ENCODE measurements around the gene GSTM5. TPM values are rescaled to one million over a fixed set of nuclear protein-coding genes. Genes with fewer than 3 reads are reported as not detected.
"Not testable (repeated sequence)": the region's sequence is repeated elsewhere in the genome, so short reads cannot be mapped to it uniquely, and the experiment has no call there.

Gene GSTM5
- total RNA-seq, 1 donor from 2014 or later, result 0.23 TPM

DNA sequence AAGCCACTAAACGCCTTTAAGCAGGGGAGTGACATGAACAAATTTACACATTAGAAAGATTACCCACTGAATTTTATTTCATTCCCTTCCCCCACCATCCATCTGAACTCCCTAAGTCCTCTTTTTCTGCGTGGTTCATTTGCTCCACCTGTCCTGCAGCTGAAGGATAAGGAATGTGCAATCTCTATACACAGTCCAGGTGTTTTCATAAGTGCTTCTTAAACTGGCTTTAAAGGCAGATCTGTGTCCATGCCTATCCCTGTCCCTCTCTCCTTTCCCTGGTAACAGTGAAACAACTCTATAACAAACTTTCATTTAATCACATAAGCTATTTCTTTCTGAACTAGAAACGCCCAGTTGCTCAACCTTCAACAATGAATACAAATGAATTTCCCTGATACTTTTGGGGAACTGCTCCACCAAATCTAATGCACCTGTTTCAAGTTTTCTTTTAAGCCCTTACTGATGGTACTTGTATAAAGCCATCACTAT, 20.4 kb downstream of the GSTM5 start:
- Mint-ChIP-seq H3K4me3 (no peak overlapping the region), H3K9me3 (no peaks in the 10 kb centered on the region), H3K4me1 (peaks cover 8% of the 10 kb centered on the region), H3K27me3 (ENCODE audit: low read depth) (no peaks in the 10 kb centered on the region), H3K27ac (ENCODE audit: unreplicated experiment) (no peak overlapping the region), H3K36me3 (ENCODE audit: low read depth) (peaks cover 8% of the 10 kb centered on the region)
- no peak for DNase-seq (ENCODE audit: low read depth, low spot score)
- TF ChIP-seq, protein P1, sequence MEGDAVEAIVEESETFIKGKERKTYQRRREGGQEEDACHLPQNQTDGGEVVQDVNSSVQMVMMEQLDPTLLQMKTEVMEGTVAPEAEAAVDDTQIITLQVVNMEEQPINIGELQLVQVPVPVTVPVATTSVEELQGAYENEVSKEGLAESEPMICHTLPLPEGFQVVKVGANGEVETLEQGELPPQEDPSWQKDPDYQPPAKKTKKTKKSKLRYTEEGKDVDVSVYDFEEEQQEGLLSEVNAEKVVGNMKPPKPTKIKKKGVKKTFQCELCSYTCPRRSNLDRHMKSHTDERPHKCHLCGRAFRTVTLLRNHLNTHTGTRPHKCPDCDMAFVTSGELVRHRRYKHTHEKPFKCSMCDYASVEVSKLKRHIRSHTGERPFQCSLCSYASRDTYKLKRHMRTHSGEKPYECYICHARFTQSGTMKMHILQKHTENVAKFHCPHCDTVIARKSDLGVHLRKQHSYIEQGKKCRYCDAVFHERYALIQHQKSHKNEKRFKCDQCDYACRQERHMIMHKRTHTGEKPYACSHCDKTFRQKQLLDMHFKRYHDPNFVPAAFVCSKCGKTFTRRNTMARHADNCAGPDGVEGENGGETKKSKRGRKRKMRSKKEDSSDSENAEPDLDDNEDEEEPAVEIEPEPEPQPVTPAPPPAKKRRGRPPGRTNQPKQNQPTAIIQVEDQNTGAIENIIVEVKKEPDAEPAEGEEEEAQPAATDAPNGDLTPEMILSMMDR (conservative IDR thresholded peaks at IDR 0.05), result no peak

DNA sequence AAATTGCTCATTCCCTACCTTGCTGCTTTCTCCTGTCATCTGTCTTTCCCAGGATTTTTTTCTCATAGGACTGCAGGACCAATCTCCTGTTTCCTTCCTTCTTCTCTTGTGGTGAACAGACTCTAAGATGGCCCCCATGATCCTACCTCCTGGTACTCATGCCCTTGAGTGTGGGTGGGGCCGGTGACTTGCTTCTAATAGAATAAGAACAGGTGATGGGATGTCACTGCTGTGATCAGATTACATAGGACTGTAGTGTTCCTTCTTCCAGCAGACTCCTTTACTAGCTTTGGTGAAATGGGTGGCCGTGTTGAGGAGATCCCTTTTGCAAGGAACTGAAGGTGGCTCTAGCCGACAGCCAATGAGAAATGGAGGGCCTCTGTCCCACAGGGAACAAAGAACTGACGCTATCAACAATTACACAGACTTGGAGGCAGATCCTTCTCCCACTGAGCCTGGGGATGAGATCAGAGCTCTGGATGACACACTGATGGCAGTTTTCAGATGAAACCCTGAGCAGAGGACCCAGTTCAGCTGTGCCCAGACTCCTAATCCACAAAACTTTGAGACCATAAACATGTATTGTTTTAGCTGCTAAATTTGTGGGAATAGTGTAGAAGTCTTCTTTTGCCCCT, 21.3 kb downstream of the GSTM5 start:
- TF ChIP-seq, protein P1 (conservative IDR thresholded peaks at IDR 0.05), result no peak
- H3K4me1 Mint-ChIP-seq, result peaks cover 8% of the 10 kb centered on the region
- H3K27me3 Mint-ChIP-seq (ENCODE audit: low read depth), result no peaks in the 10 kb centered on the region
- H3K36me3 Mint-ChIP-seq (ENCODE audit: low read depth), result peaks cover 8% of the 10 kb centered on the region
- no peaks in the 10 kb centered on the region for H3K9me3 Mint-ChIP-seq
- H3K4me3 Mint-ChIP-seq, result no peak overlapping the region
- no peak for DNase-seq (ENCODE audit: low read depth, low spot score)
- no peak overlapping the region for H3K27ac Mint-ChIP-seq (ENCODE audit: unreplicated experiment)

DNA sequence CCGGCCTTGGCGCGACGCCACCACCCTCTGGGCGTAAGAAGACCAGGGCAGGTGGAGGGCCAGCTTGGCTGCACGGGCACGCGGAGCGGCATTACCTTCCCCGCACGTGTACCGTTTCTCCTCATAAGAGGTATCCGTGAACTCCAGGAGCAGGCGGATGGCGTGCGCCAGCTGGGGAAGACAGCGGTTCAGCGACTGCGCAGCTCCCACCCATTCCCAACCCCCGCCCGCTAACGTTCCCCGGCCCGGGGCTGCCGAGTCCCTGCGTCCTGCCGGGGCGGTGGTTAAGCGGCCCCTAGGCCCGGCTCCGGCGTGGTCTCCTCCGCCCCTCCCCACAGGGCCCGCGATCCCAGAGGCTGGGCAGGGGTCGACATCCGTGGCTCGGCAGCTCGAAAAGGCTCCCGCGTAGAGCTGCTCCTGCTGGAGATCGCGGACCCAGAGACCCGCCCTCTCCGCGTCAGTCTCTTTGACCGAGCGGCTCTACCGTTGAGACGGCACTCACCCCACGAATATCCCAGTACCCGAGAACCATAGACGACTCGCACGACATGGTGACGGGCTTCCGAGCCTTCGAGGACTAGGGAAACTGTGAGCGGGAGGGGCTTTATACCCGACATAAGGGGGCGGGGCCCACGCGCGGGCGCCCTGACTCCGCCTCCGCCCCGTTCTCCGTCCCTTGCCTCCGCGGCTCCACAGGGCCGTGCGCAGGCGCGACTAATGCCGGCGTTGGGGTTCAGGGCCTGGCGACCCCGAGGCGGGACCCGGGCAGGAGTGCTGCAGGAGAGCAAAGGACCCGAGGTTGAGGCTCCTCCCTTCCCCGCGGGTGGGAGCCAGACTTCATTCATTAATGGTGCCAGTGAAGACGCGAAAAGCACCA, 27.9 kb downstream of the GSTM5 start:
- H3K4me1 Mint-ChIP-seq, result peaks cover 15% of the 10 kb centered on the region
- peaks cover 3% of the 10 kb centered on the region for H3K27me3 Mint-ChIP-seq (ENCODE audit: low read depth)
- TF ChIP-seq, protein P1 (conservative IDR thresholded peaks at IDR 0.05), result no peak
- no peaks in the 10 kb centered on the region for H3K9me3 Mint-ChIP-seq
- peak; percentile 91 for DNase-seq (ENCODE audit: low read depth, low spot score)
- H3K4me3 Mint-ChIP-seq, result peak overlapping the region; percentile 96
- H3K27ac Mint-ChIP-seq (ENCODE audit: unreplicated experiment), result peak overlapping the region; percentile 73
- peaks cover 4% of the 10 kb centered on the region for H3K36me3 Mint-ChIP-seq (ENCODE audit: low read depth)

GRCh38 chr1:109740615-109741373, 28.7 kb downstream of the GSTM5 start, which contains the start of gene GSTM3:
TSS of gene GSTM3 (minus strand) at chr1:109741038. CDS start at chr1:109740287, 751 bp downstream.
- Mint-ChIP-seq H3K27me3 (ENCODE audit: low read depth) (peaks cover 7% of the 10 kb centered on the region), H3K36me3 (ENCODE audit: low read depth) (peaks cover 4% of the 10 kb centered on the region), H3K27ac (ENCODE audit: unreplicated experiment) (peak within 1 kb of the TSS; percentile 73), H3K9me3 (no peaks in the 10 kb centered on the region), H3K4me1 (peaks cover 15% of the 10 kb centered on the region), H3K4me3 (peak within 1 kb of the TSS; percentile 96)
- TF ChIP-seq, protein P1 (conservative IDR thresholded peaks at IDR 0.05), result no peak
- DNase-seq (ENCODE audit: low read depth, low spot score), result no peak

DNA sequence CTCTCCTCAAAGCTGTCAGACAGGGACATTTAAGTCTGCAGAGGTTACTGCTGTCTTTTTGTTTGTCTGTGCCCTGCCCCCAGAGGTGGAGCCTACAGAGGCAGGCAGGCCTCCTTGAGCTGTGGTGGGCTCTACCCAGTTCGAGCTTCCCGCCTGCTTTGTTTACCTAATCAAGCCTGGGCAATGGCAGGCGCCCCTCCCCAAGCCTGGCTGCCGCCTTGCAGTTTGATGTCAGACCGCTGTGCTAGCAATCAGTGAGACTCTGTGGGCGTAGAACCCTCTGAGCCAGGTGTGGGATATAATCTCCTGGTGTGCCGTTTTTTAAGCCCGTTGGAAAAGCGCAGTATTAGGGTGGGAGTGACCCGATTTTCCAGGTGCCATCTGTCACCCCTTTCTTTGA, 36.3 kb downstream of the GSTM5 start:
- not testable (repeated sequence) for H3K4me3 Mint-ChIP-seq; H3K27ac Mint-ChIP-seq (ENCODE audit: unreplicated experiment); H3K9me3 Mint-ChIP-seq; H3K36me3 Mint-ChIP-seq (ENCODE audit: low read depth); DNase-seq (ENCODE audit: low read depth, low spot score); H3K4me1 Mint-ChIP-seq
- peaks cover 16% of the 10 kb centered on the region for H3K27me3 Mint-ChIP-seq (ENCODE audit: low read depth)

Data from neural crest cell (in vitro differentiated cells).